GM12875 (cell line): ENCODE results near the gene REN.

ENCODE experiments used
- H3K4me3 ChIP-seq: one replicate; pipeline ENCODE4 v1.5.1; 2011; ENCODE audit warnings: low read depth, low read length, control low read depth
- CTCF ChIP-seq: IDR thresholded peaks from 2 replicates; pipeline ENCODE4 v1.5.1; 2011; ENCODE audit warnings: low read depth, mild to moderate bottlenecking, control low read depth, inconsistent platforms, low read length, moderate library complexity, borderline replicate concordance; ENCODE audit not compliant: insufficient read depth

REN gene

GRCh38 chr1:204121840-204122555 is 44.1 kb downstream of the REN start:
- H3K4me3 ChIP-seq: no peak overlapping the region
- no peak for TF ChIP-seq CTCF

DNA sequence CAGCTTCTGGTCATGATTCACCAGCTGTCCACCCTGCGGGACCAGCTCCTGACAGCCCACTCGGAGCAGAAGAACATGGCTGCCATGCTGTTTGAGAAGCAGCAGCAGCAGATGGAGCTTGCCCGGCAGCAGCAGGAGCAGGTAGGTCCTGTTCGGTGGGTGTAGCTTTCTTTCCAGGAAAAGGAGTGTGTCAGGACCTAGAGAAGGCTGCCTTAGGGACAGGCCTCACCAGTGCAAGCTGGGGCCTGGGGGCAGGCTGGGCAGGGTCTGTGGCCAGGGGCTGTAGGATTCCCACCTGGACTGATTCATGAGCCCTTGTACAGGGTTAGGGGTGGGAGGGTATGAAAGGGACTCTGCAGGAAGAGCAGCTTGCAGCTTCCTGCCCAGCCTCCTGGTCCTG is 49.6 kb downstream of the REN start:
- TF ChIP-seq CTCF: no peak
- H3K4me3 ChIP-seq: no peak overlapping the region

GRCh38 chr1:204115116-204115515 is 51.0 kb downstream of the REN start:
- H3K4me3 ChIP-seq: no peak overlapping the region
- no peak for TF ChIP-seq CTCF

DNA sequence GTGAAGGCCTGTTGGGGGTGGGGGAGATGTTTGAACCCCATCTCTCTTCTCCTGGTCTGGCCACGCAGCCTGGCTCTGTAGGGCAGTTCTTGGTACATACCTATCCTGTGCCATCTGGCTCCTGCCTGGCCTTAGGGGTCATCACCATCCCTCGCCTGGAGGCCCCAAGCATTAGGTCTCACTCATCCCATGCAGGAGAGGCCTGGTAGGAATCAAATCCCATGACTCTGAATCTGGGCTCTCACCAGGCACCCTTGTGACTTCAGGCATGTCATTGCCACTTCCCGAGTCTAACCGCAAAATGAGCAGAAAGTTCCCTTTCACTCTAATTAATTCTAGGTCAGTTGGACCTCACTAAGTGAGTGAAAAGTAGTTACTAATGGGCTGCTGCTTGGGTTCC is 51.5 kb downstream of the REN start:
- no peak overlapping the region for H3K4me3 ChIP-seq
- no peak for TF ChIP-seq CTCF

GRCh38 chr1:204113896-204114295 is 52.2 kb downstream of the REN start:
- no peak for TF ChIP-seq CTCF
- H3K4me3 ChIP-seq: no peak overlapping the region

DNA sequence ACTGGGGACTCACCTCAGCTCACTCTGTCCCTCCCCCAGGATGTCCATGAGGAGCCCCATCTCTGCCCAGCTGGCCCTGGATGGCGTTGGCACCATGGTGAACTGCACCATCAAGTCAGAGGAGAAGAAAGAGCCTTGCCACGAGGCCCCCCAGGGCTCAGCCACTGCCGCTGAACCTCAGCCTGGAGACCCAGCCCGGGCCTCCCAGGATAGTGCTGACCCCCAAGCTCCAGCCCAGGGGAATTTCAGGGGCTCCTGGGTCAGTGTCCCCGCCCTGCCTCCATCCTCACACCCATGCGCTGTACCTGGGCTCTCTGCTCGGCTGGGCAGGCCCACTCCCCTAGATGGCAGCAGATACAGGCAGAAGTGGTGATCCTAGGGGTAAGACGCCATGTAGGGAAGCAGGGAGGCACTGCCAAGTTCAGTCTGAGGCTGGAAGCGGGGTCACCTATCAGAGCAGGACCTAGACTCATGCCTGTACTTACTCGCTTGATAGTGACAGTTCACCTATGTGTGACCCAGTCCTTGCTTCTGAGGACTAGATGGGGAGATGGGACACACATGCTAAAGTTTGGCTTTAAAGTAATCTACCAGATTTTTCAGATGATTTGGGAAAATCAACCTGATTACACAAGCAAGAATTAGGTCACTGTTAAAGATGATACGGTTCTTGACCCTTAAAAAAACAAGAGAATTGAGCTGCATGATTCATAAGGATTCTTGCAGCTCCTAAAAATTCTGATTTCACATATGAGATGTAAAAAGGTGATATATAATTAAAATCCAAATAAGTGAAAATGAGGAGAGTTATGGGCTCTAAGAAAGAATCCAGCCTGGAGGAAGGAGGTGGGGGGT is 53.0 kb downstream of the REN start:
- no peak overlapping the region for H3K4me3 ChIP-seq
- no peak for TF ChIP-seq CTCF

DNA sequence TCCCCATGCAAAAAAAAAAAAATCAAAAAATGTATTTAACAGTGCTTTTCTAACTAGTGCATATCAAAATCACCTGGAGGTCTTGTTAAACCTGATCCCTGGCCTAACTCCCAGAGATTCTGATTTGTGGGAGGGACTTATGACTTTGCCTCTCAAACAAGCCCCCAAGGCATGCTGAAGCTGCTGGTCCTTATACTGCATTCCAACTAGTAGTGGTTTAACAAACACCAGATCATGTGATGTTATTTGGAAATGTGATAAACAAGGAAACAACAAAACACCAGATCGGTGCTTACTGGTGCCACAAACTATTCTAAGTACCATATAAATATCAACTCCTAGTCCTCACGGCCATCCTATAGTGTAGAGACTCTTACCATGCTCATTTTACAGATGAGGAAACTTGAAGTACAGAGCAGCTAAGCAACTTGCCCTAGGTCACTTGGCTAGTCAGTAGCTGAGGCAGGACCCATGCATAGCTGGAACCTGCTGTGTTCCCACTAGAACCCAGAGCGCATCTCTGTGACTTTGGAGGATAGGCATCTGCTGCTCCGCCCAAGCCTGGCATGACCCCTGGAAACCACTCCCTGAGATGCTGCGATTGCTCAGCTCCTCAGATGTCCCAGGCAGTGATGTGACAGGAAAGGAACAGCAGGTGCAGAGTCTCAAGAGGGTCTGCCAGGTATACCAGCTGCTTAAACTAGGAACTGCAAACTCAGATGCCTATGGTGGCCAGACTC is 55.1 kb downstream of the REN start:
- TF ChIP-seq CTCF: no peak
- no peak overlapping the region for H3K4me3 ChIP-seq
